ENCODE results near the gene PGC.
"Not testable (repeated sequence)": the region's sequence is repeated elsewhere in the genome, so short reads cannot be mapped to it uniquely, and the experiment has no call there.

PGC gene

GRCh38 chr6:41777551-41778285 is 30.5 kb upstream of the PGC start:
- in situ Hi-C loops (cut with MboI; ENCODE audit: low sequenced_read_pairs): loop anchor here (10.0 kb wide), 1 partner anchor 83 kb away; no protein-coding TSS in a partner anchor

GRCh38 chr6:41775293-41775882 is 28.2 kb upstream of the PGC start:
- in situ Hi-C loops (cut with MboI; ENCODE audit: low sequenced_read_pairs): loop anchor here (10.0 kb wide), 1 partner anchor 81 kb away; no protein-coding TSS in a partner anchor

GRCh38 chr6:41774841-41775240 is 27.6 kb upstream of the PGC start:
- in situ Hi-C loops (cut with MboI; ENCODE audit: low sequenced_read_pairs): loop anchor here (10.0 kb wide), 1 partner anchor 80 kb away; no protein-coding TSS in a partner anchor

DNA sequence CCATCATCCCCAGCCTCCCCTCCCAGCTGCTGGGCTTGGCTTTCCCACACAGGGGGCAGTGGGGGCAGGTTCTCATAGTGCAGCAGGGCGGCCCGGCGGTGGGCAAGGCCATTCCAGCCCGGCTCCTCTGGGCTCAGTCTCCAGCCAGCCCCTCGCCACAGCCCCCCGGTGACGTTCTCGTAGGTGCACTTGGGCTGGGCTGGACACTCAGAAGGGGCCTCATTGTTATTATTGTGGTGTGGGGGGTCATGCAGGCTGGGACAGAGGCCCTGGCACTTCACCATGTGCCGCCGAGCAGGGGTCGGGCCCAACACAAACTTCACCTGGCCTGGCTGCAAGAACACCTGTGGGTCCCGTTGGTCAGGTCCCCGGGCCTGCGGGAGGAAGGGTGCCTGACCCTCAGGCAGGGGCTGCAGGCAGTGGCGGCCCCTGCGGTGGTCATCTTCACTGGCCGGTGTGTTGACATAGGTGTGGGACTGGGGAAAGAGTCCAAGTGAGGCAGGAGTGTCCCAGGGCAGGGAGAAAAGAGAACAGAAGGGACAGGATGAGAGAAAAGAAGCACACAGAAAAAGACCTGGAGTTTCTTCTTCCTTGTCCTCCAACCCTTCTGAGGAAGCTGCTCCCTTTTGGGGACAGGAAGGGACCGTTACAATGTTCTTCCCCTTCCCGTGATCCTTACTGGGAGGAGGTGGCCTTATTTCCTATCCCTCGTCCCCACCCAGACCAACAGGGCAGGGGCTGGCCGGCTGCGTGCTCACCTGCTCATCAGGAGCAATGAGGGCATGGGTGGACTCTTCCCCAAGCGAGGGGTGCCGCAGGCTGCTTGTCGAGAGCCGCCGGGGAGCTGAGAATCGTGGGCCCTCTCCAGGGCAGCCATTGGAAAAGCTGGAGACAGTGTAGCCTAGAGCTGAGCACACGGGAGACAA is 24.1 kb upstream of the PGC start:
- in situ Hi-C loops (cut with MboI; ENCODE audit: low sequenced_read_pairs): loop anchor here (10.0 kb wide), 1 partner anchor 77 kb away; no protein-coding TSS in a partner anchor

GRCh38 chr6:41770381-41771057 is 23.3 kb upstream of the PGC start:
- in situ Hi-C loops (cut with MboI; ENCODE audit: low sequenced_read_pairs): loop anchor here (10.0 kb wide), 1 partner anchor 76 kb away; no protein-coding TSS in a partner anchor

DNA sequence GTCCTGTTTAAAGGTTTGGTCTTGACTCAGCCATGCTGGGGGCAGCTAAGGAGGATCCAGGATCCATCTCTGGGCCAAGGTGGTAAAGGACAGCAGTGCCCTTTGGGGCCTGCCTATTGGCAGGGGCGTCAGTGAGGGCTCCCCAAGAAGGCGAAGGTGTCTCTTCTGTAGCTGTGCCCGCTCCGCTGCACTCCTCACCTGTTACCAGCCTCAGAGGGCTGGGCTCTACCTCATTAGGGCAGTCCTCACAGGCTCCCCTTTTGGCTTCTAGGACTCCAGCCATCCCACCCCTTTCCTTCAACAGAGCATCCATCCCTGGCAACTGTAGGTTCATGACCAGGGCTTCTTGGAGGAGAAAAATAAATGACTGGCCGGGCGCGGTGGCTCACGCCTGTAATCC is 22.2 kb upstream of the PGC start:
- in situ Hi-C loops (cut with MboI; ENCODE audit: low sequenced_read_pairs): no loop called here

DNA sequence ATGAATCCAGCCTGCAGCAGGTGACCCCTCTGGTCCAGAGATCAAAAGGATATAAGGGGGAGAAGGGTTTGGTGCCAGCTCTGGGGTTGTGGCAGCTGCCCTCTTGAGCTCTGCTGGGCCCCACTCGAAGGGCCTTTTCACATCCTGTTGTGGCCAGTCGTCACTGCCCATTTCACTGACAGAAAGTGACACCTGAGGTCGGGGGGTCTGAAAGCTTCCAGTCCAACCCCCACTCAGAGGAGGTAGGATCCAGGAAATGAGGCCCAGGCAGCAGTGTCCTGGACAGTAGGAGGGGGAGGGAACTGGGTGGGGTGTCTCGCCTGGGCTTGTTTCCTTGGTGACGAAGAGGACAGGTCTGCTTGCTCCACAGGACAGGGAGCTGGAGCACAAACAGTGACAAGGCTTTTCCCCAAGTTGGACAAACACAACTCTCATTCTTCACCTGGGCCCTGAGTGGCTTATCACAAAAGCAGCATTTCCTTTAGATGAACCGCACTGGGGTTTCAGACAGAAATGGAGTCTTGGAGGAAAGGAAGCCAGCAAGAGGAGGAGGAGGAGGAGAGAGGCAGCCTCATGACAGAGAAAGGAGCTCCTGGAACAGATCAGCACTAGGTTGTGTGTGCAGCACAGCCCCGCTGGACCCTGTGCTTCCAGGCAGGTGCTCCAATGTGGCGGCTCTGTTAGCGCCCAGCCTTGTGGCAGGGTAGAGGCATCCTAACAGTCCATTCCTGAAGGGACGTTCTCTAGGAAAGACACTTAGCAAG is 21.5 kb upstream of the PGC start:
- in situ Hi-C loops (cut with MboI; ENCODE audit: low sequenced_read_pairs): no loop called here

GRCh38 chr6:41767112-41767833 is 20.1 kb upstream of the PGC start:
- in situ Hi-C loops (cut with MboI; ENCODE audit: low sequenced_read_pairs): no loop called here

DNA sequence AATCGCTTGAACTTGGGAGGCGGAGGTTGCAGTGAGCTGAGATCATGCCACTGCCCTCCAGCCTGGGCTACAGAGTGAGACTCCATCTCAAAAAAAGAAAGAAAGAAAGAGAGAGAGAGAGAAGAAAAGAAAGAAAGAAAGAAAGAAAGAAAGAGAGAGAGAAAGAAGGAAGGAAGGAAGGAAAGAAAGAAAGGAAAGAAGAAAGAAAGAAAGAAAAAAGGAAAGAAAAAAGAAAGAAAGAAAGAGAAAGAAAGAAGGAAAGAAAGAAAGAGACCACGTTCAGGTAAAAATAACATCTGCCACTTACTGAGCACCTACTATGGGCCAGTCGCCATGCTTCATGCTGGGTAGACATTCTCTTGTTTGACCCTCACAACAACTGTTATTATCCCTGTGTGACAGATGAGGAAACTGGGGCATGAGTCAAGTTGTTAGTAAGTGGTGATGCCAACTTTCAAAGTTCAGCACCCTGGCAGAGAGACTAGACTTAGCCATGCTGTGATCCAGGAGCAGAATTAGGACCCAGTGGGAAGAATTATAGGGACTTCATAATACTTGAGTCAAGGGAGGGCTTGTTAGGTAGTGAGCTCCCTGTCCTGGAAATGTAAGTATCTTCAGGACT is 19.0 kb upstream of the PGC start:
- in situ Hi-C loops (cut with MboI; ENCODE audit: low sequenced_read_pairs): not testable (repeated sequence)

DNA sequence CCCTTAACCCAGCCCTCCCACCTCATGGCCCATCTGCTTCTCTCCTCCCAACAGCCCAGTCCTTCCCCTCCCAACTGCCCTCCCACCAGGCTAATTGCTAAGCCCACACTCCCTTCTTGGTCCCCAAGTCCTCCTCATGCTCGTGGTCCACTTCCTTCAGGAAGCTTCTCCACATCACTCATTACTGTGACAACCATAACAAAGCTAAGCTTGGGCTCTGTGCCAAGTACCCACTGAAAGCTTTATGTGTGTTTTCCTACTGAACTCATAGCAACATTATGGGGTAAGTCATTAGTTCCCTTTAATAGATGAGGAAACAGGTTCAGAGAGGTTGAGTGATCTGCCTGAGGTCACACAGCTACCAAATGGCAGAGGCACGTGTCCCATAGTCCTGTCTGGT is 16.3 kb upstream of the PGC start:
- in situ Hi-C loops (cut with MboI; ENCODE audit: low sequenced_read_pairs): no loop called here

GRCh38 chr6:41759905-41760579 is 12.8 kb upstream of the PGC start:
- in situ Hi-C loops (cut with MboI; ENCODE audit: low sequenced_read_pairs): no loop called here

DNA sequence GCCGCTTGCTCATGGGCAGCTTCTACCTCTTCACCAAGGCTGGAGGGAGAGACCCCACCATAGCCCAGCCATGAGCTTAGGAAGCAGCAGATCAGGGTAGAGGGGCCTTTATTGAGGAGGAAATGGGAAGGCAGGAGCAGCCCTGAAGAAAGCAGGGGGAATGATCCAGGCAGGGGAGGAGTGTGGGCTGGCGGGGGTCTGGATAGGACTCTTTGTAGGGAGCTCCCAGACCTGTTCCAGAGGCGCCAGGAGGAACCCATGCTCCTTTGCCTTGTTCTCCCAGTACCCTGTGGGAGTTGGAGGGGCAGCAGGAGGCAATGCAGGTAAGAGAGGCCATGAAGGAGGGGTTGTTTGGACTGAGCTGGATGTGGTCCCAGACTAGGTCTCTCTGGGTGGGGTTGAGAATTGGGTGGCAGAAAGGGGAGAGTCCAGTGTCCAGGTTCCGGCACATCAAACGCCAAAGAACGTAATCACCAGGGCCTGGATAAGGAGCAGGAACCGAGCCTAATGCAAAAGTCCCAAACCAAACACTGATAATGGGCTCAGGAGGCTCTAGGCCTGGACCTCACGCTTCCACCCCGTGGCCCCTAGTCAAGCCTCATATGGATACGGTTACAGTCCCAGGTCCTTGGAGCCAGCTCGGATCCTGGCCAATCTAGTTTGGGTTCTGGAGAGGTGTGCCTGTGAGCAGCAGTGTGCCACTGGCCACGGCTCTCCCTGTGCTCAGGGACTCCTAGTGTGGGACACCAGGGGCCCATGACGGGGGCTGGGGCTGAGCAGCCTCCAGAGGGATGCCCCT is 12.1 kb upstream of the PGC start:
- in situ Hi-C loops (cut with MboI; ENCODE audit: low sequenced_read_pairs): no loop called here

- in situ Hi-C loops (cut with MboI; ENCODE audit: low sequenced_read_pairs): no loop called here
These were observed 11.4 kb upstream of the PGC start for GRCh38 chr6:41758641-41759035.

- in situ Hi-C loops (cut with MboI; ENCODE audit: low sequenced_read_pairs): no loop called here
These were observed 10.9 kb upstream of the PGC start for GRCh38 chr6:41757931-41758640.

- in situ Hi-C loops (cut with MboI; ENCODE audit: low sequenced_read_pairs): no loop called here
These were observed 10.1 kb upstream of the PGC start for GRCh38 chr6:41757271-41757670.

- in situ Hi-C loops (cut with MboI; ENCODE audit: low sequenced_read_pairs): no loop called here
These were observed 9.2 kb upstream of the PGC start for GRCh38 chr6:41756354-41756753.

- in situ Hi-C loops (cut with MboI; ENCODE audit: low sequenced_read_pairs): no loop called here
These were observed 8.7 kb upstream of the PGC start for GRCh38 chr6:41755895-41756294.
